ENCODE measurements around the gene BLTP3A. TPM values are rescaled to one million over a fixed set of nuclear protein-coding genes. Genes with fewer than 3 reads are reported as not detected.

The BLTP3A gene
- polyA plus RNA-seq, 1 of the 3 experiments (the other 2 are of a cell fraction), result 3.1 TPM

DNA sequence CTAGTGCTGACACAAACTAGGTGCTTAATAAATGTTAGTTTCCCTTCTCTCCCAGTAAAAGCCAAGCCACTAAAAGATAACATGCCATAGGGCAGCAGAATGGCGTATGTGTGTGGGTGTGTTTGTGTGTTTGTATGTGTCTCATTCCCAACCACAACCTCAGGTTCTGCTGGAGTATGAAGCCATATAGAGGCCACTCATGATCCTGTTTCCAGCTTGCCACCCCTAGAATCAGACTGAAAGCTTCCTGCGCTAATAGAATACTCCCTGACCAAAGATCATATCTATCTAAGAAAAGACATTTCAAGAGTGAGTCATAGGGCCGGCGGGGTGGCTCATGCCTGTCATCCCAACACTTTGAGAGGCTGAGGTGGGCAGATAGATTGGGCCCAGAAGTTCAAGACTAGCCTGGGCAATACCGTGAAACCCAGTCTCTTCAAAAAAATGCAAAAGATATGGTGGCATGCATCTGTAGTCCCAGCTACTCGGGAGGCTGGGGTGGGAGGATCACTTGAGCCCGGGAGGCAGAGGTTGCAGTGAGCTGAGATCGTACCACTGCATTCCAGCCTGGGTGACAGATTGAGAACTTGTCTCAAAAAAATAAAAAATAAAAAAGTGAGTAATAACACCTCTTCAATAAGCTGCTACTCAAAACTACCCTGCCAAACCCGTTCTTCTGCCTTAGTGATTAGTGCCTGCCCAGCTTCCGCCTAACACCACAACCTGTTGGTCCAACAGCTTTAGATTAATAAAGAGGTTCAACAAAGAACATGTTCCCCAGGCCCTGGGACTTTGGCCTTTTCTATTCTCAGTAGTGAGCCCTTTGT lies 46.4 kb upstream of the BLTP3A start (continued):
- no peak for TF ChIP-seq CTCF (IDR thresholded peaks at IDR 0.05)
- no peak for TF ChIP-seq TEAD4 (IDR thresholded peaks at IDR 0.05; ENCODE audit: borderline replicate concordance, insufficient read depth)
- 0 out of 2 replicates have a peak, but pooled peaks have one; percentile 32 for TF ChIP-seq MAX (IDR thresholded peaks at IDR 0.05; ENCODE audit: low read depth)
- TF ChIP-seq JUND (IDR thresholded peaks at IDR 0.05), result peak; percentile 76
- no peak for TF ChIP-seq CHD2 (IDR thresholded peaks at IDR 0.05; ENCODE audit: low read length, partially characterized antibody)
- TF ChIP-seq MEF2A (IDR thresholded peaks at IDR 0.05; ENCODE audit: borderline replicate concordance, low read depth), result no peak
- TF ChIP-seq, protein P1, sequence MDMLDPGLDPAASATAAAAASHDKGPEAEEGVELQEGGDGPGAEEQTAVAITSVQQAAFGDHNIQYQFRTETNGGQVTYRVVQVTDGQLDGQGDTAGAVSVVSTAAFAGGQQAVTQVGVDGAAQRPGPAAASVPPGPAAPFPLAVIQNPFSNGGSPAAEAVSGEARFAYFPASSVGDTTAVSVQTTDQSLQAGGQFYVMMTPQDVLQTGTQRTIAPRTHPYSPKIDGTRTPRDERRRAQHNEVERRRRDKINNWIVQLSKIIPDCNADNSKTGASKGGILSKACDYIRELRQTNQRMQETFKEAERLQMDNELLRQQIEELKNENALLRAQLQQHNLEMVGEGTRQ (IDR thresholded peaks at IDR 0.05; ENCODE audit: borderline replicate concordance, low read depth, low read length), result no peak
- TF ChIP-seq RFX5 (IDR thresholded peaks at IDR 0.05; ENCODE audit: low read length), result no peak
- TF ChIP-seq FOSL2 (IDR thresholded peaks at IDR 0.05; ENCODE audit: borderline replicate concordance, low read depth), result peak; percentile 69; the same call in 1 of the 2 replicates
- no peak for TF ChIP-seq RAD21 (IDR thresholded peaks at IDR 0.05; ENCODE audit: low read length)

- Histone ChIP-seq H3K79me2 (ENCODE audit: insufficient read depth) (no peaks in the 10 kb centered on the region), H4K20me1 (ENCODE audit: insufficient read depth) (no peaks in the 10 kb centered on the region), H2AFZ (ENCODE audit: low read depth) (no peak overlapping the region), H3K9me3 (no peaks in the 10 kb centered on the region), H3K27me3 (ENCODE audit: insufficient read depth) (no peaks in the 10 kb centered on the region), H3K9me2 (no peaks in the 10 kb centered on the region), H3K27ac (ENCODE audit: low read depth in 2 of 2, low read length in 1 of 2) (no peak overlapping the region), H3K9ac (no peak overlapping the region), H3K4me2 (no peak overlapping the region), H3K36me3 (replicated peaks in 1 of 2; ENCODE audit: control insufficient read depth in 1 of 2, insufficient read depth in 2 of 2, low read length in 1 of 2) (no peaks in the 10 kb centered on the region), H3K4me3 (ENCODE audit: low read depth in 2 of 2, low read length in 1 of 2) (no peak overlapping the region), H3K4me1 (ENCODE audit: control insufficient read depth in 1 of 2, insufficient read depth in 2 of 2, low read depth in 1 of 2, low read length in 1 of 2) (no peaks in the 10 kb centered on the region), H3F3A (replicated peaks; ENCODE audit: insufficient read depth) (peaks cover 15% of the 10 kb centered on the region)
- no peak for DNase-seq
- WGBS (ENCODE audit: low lambda C conversion rate), result 86% methylated on average over 6 of the region's 6 CpGs
- CTCF ChIA-PET, result interaction anchor here (1.1 to 1.2 kb wide), 3 partner anchors 9 to 495 kb away, joined by 3 read pairs; no protein-coding TSS in a partner anchor
- POLR2A ChIA-PET, result interaction anchor here (1.2 kb wide), 1 partner anchor 46 kb away, joined by 3 read pairs; the partner anchor contains the start of gene BLTP3A
- TF ChIP-seq CTCF (IDR thresholded peaks at IDR 0.05), result no peak
- TF ChIP-seq, protein P2, sequence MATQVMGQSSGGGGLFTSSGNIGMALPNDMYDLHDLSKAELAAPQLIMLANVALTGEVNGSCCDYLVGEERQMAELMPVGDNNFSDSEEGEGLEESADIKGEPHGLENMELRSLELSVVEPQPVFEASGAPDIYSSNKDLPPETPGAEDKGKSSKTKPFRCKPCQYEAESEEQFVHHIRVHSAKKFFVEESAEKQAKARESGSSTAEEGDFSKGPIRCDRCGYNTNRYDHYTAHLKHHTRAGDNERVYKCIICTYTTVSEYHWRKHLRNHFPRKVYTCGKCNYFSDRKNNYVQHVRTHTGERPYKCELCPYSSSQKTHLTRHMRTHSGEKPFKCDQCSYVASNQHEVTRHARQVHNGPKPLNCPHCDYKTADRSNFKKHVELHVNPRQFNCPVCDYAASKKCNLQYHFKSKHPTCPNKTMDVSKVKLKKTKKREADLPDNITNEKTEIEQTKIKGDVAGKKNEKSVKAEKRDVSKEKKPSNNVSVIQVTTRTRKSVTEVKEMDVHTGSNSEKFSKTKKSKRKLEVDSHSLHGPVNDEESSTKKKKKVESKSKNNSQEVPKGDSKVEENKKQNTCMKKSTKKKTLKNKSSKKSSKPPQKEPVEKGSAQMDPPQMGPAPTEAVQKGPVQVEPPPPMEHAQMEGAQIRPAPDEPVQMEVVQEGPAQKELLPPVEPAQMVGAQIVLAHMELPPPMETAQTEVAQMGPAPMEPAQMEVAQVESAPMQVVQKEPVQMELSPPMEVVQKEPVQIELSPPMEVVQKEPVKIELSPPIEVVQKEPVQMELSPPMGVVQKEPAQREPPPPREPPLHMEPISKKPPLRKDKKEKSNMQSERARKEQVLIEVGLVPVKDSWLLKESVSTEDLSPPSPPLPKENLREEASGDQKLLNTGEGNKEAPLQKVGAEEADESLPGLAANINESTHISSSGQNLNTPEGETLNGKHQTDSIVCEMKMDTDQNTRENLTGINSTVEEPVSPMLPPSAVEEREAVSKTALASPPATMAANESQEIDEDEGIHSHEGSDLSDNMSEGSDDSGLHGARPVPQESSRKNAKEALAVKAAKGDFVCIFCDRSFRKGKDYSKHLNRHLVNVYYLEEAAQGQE (IDR thresholded peaks at IDR 0.05; ENCODE audit: low read depth, low read length), result no peak
Measured at GRCh38 chr6:34746104-34746846, 45.6 kb upstream of the BLTP3A start.
